ENCODE data around the gene FBN3. TPM values are rescaled to one million over a fixed set of nuclear protein-coding genes. Genes with fewer than 3 reads are reported as not detected.

Gene FBN3
- total RNA-seq, 4 donors from 2014 or later, result 0.06 to 32.8 TPM; not detected in 2

- no peaks in the 10 kb centered on the region for H3K27me3 ChIP-seq
- no peak for DNase-seq
- peaks cover 0 to under 1% of the 10 kb centered on the region in 2 donors for H3K9me3 ChIP-seq
- TF ChIP-seq CTCF (IDR thresholded peaks at IDR 0.05) (no peak), POLR2A (IDR thresholded peaks at IDR 0.05) (no peak)
- intact Hi-C loops (cut with DNase I; ENCODE audit: low total_unique reads), result no loop called here
- no peaks in the 10 kb centered on the region for H3K36me3 ChIP-seq
- no peaks in the 10 kb centered on the region for H3K4me1 ChIP-seq
- no peak overlapping the region for H3K27ac ChIP-seq
- H3K4me3 ChIP-seq, result no peak overlapping the region
Observed at GRCh38 chr19:8074501-8074900, 74.9 kb downstream of the FBN3 start.

- no peaks in the 10 kb centered on the region for H3K36me3 ChIP-seq
- no peak overlapping the region for H3K4me3 ChIP-seq
- H3K27me3 ChIP-seq, result no peaks in the 10 kb centered on the region
- intact Hi-C loops (cut with DNase I; ENCODE audit: low total_unique reads), result no loop called here
- H3K4me1 ChIP-seq, result no peaks in the 10 kb centered on the region
- no peak for TF ChIP-seq POLR2A (IDR thresholded peaks at IDR 0.05)
- no peak for TF ChIP-seq CTCF (IDR thresholded peaks at IDR 0.05)
- H3K9me3 ChIP-seq, result peaks cover 0 to 7% of the 10 kb centered on the region in 2 donors
- H3K27ac ChIP-seq, result no peak overlapping the region
- no peak for DNase-seq
Observed at GRCh38 chr19:8071912-8072311, 77.5 kb downstream of the FBN3 start.

GRCh38 chr19:8069096-8069973 lies 80.1 kb downstream of the FBN3 start:
- H3K4me1 ChIP-seq, result no peaks in the 10 kb centered on the region
- intact Hi-C loops (cut with DNase I; ENCODE audit: low total_unique reads), result no loop called here

GRCh38 chr19:8065875-8066261 lies 83.5 kb downstream of the FBN3 start:
- H3K9me3 ChIP-seq, result peaks cover 0 to 7% of the 10 kb centered on the region in 2 donors
- no peaks in the 10 kb centered on the region for H3K4me1 ChIP-seq
- no peaks in the 10 kb centered on the region for H3K27me3 ChIP-seq
- H3K36me3 ChIP-seq, result no peaks in the 10 kb centered on the region
- TF ChIP-seq CTCF (IDR thresholded peaks at IDR 0.05), result no peak
- no peak overlapping the region for H3K27ac ChIP-seq
- no peak overlapping the region for H3K4me3 ChIP-seq
- intact Hi-C loops (cut with DNase I; ENCODE audit: low total_unique reads), result no loop called here
- no peak for DNase-seq

More at GRCh38 chr19:8069096-8069973, 80.1 kb downstream of the FBN3 start:
- TF ChIP-seq CTCF (IDR thresholded peaks at IDR 0.05), result peak in 1 of 4 experiments; percentile 14
- no peak for TF ChIP-seq POLR2A (IDR thresholded peaks at IDR 0.05)
- no peak for DNase-seq
- no peak overlapping the region for H3K4me3 ChIP-seq
- peaks cover 0 to 7% of the 10 kb centered on the region in 2 donors for H3K9me3 ChIP-seq
- H3K27me3 ChIP-seq, result no peaks in the 10 kb centered on the region
- no peak overlapping the region for H3K27ac ChIP-seq
- H3K36me3 ChIP-seq, result no peaks in the 10 kb centered on the region
